Measurements from ENCODE around the gene SET.
A peak's percentile ranks its signal among the peaks of the same experiment; 100 is the strongest.
"Not testable (repeated sequence)": the region's sequence is repeated elsewhere in the genome, so short reads cannot be mapped to it uniquely, and the experiment has no call there.

Gene SET

GRCh38 chr9:128699096-128699795 is 10.2 kb downstream of the SET start:
- H3K4me1 Mint-ChIP-seq (ENCODE audit: low read depth); H3K9me3 Mint-ChIP-seq; H3K27me3 Mint-ChIP-seq (ENCODE audit: low read depth); H3K27ac Mint-ChIP-seq; H3K4me3 Mint-ChIP-seq; DNase-seq (ENCODE audit: low spot score): not testable (repeated sequence)
- peaks cover 21% of the 10 kb centered on the region for H3K36me3 Mint-ChIP-seq (ENCODE audit: low read depth)

GRCh38 chr9:128701227-128701854 is 12.3 kb downstream of the SET start:
- no peak for DNase-seq (ENCODE audit: low spot score)
- peaks cover 10% of the 10 kb centered on the region for H3K36me3 Mint-ChIP-seq (ENCODE audit: low read depth)
- peaks cover 5% of the 10 kb centered on the region for H3K4me1 Mint-ChIP-seq (ENCODE audit: low read depth)
- H3K4me3 Mint-ChIP-seq: peak overlapping the region; percentile 88
- no peaks in the 10 kb centered on the region for H3K9me3 Mint-ChIP-seq
- peak overlapping the region; percentile 45 for H3K27ac Mint-ChIP-seq
- no peaks in the 10 kb centered on the region for H3K27me3 Mint-ChIP-seq (ENCODE audit: low read depth)

- H3K36me3 Mint-ChIP-seq (ENCODE audit: low read depth): peaks cover under 1% of the 10 kb centered on the region
- peak within 1 kb of the TSS; percentile 88 for H3K4me3 Mint-ChIP-seq
- no peaks in the 10 kb centered on the region for H3K27me3 Mint-ChIP-seq (ENCODE audit: low read depth)
- DNase-seq (ENCODE audit: low spot score): peak; percentile 87
- H3K27ac Mint-ChIP-seq: peak within 1 kb of the TSS; percentile 86
- H3K4me1 Mint-ChIP-seq (ENCODE audit: low read depth): peaks cover 5% of the 10 kb centered on the region
- no peaks in the 10 kb centered on the region for H3K9me3 Mint-ChIP-seq
Measured at GRCh38 chr9:128702445-128702948, 13.5 kb downstream of the SET start, which contains the start of gene PKN3. TSS of gene PKN3 (plus strand) at chr9:128702503. CDS start at chr9:128702916, 413 bp downstream.

- DNase-seq (ENCODE audit: low spot score): peak; percentile 23
- peak overlapping the region; percentile 80 for H3K27ac Mint-ChIP-seq
- H3K27me3 Mint-ChIP-seq (ENCODE audit: low read depth): no peaks in the 10 kb centered on the region
- no peaks in the 10 kb centered on the region for H3K9me3 Mint-ChIP-seq
- peak overlapping the region; percentile 82 for H3K4me3 Mint-ChIP-seq
- H3K36me3 Mint-ChIP-seq (ENCODE audit: low read depth): no peaks in the 10 kb centered on the region
- H3K4me1 Mint-ChIP-seq (ENCODE audit: low read depth): peaks cover 5% of the 10 kb centered on the region
Measured at GRCh38 chr9:128702949-128703615, 14.1 kb downstream of the SET start.

GRCh38 chr9:128703616-128704355 is 14.8 kb downstream of the SET start:
- peak; percentile 19 for DNase-seq (ENCODE audit: low spot score)
- Mint-ChIP-seq H3K36me3 (ENCODE audit: low read depth) (no peaks in the 10 kb centered on the region), H3K4me1 (ENCODE audit: low read depth) (peaks cover 5% of the 10 kb centered on the region), H3K27me3 (ENCODE audit: low read depth) (no peaks in the 10 kb centered on the region), H3K9me3 (no peaks in the 10 kb centered on the region), H3K27ac (peak overlapping the region; percentile 80), H3K4me3 (peak overlapping the region; percentile 82)

GRCh38 chr9:128704356-128704670 is 15.3 kb downstream of the SET start:
- no peak for DNase-seq (ENCODE audit: low spot score)
- H3K27me3 Mint-ChIP-seq (ENCODE audit: low read depth): no peaks in the 10 kb centered on the region
- H3K27ac Mint-ChIP-seq: no peak overlapping the region
- peak overlapping the region; percentile 18 for H3K4me3 Mint-ChIP-seq
- H3K9me3 Mint-ChIP-seq: no peaks in the 10 kb centered on the region
- peaks cover 5% of the 10 kb centered on the region for H3K4me1 Mint-ChIP-seq (ENCODE audit: low read depth)
- H3K36me3 Mint-ChIP-seq (ENCODE audit: low read depth): no peaks in the 10 kb centered on the region

GRCh38 chr9:128705051-128705965 is 16.3 kb downstream of the SET start:
- Mint-ChIP-seq H3K27ac (no peak overlapping the region), H3K36me3 (ENCODE audit: low read depth) (no peaks in the 10 kb centered on the region), H3K4me3 (no peak overlapping the region), H3K27me3 (ENCODE audit: low read depth) (no peaks in the 10 kb centered on the region), H3K9me3 (no peaks in the 10 kb centered on the region), H3K4me1 (ENCODE audit: low read depth) (peaks cover 5% of the 10 kb centered on the region)
- DNase-seq (ENCODE audit: low spot score): no peak

- no peak for DNase-seq (ENCODE audit: low spot score)
- no peaks in the 10 kb centered on the region for H3K27me3 Mint-ChIP-seq (ENCODE audit: low read depth)
- H3K36me3 Mint-ChIP-seq (ENCODE audit: low read depth): no peaks in the 10 kb centered on the region
- H3K4me1 Mint-ChIP-seq (ENCODE audit: low read depth): peaks cover 5% of the 10 kb centered on the region
- H3K4me3 Mint-ChIP-seq: no peak overlapping the region
- H3K27ac Mint-ChIP-seq: no peak overlapping the region
- no peaks in the 10 kb centered on the region for H3K9me3 Mint-ChIP-seq
Measured at GRCh38 chr9:128706045-128706444, 17.0 kb downstream of the SET start.

- Mint-ChIP-seq H3K27ac (no peak overlapping the region), H3K4me1 (ENCODE audit: low read depth) (peaks cover 5% of the 10 kb centered on the region), H3K27me3 (ENCODE audit: low read depth) (no peaks in the 10 kb centered on the region), H3K36me3 (ENCODE audit: low read depth) (no peaks in the 10 kb centered on the region), H3K4me3 (no peak overlapping the region), H3K9me3 (no peaks in the 10 kb centered on the region)
- DNase-seq (ENCODE audit: low spot score): no peak
Measured at GRCh38 chr9:128706671-128707381, 17.8 kb downstream of the SET start.

- H3K4me3 Mint-ChIP-seq: no peak overlapping the region
- no peaks in the 10 kb centered on the region for H3K27me3 Mint-ChIP-seq (ENCODE audit: low read depth)
- H3K4me1 Mint-ChIP-seq (ENCODE audit: low read depth): peaks cover 3% of the 10 kb centered on the region
- no peaks in the 10 kb centered on the region for H3K36me3 Mint-ChIP-seq (ENCODE audit: low read depth)
- H3K9me3 Mint-ChIP-seq: no peaks in the 10 kb centered on the region
- DNase-seq (ENCODE audit: low spot score): no peak
- H3K27ac Mint-ChIP-seq: no peak overlapping the region
Measured at GRCh38 chr9:128707446-128707845, 18.4 kb downstream of the SET start.

GRCh38 chr9:128712451-128713410 is 23.7 kb downstream of the SET start:
- H3K36me3 Mint-ChIP-seq (ENCODE audit: low read depth): no peaks in the 10 kb centered on the region
- H3K4me3 Mint-ChIP-seq: no peak overlapping the region
- H3K27me3 Mint-ChIP-seq (ENCODE audit: low read depth): no peaks in the 10 kb centered on the region
- H3K27ac Mint-ChIP-seq: no peak overlapping the region
- H3K9me3 Mint-ChIP-seq: no peaks in the 10 kb centered on the region
- no peaks in the 10 kb centered on the region for H3K4me1 Mint-ChIP-seq (ENCODE audit: low read depth)
- no peak for DNase-seq (ENCODE audit: low spot score)

GRCh38 chr9:128713411-128713780 is 24.4 kb downstream of the SET start:
- Mint-ChIP-seq H3K4me3 (no peak overlapping the region), H3K36me3 (ENCODE audit: low read depth) (peaks cover 2% of the 10 kb centered on the region), H3K9me3 (no peaks in the 10 kb centered on the region), H3K27ac (no peak overlapping the region), H3K27me3 (ENCODE audit: low read depth) (no peaks in the 10 kb centered on the region), H3K4me1 (ENCODE audit: low read depth) (no peaks in the 10 kb centered on the region)
- no peak for DNase-seq (ENCODE audit: low spot score)
